Pancreas (tissue), 10 donors: ENCODE results near the gene PITPNM2. TPM values are rescaled to one million over a fixed set of nuclear protein-coding genes. Genes with fewer than 3 reads are reported as not detected.

Source experiments
- ATAC-seq, 4 donors: fragments of 200-7000 bp; cut with Tn5 transposase; one replicate each; pipeline versions ENCODE4 v1.8.0 to v1.9.1; 2020; ENCODE audit warnings: mild to moderate bottlenecking in 4 of 4, moderate library complexity in 4 of 4
- DNase-seq, 6 donors: peaks; one replicate each; pipeline ENCODE4 v3.0.0-alpha.2; 2020
- FAIRE-seq: peaks from 2 replicates; lab custom pipeline; 2012; peaks lifted over from hg19 to GRCh38; lab: Jason Lieb, UNC
- H3K27ac ChIP-seq, 4 donors: fragments of 200-600 bp; sonication (generic); 1 replicate in 3 of 4; 2 replicates in 1 of 4; pipeline versions ENCODE4 v1.5.0 to v1.8.0; 2020
- H3K27me3 ChIP-seq, 4 donors: fragments of 200-600 bp; one replicate each; pipeline ENCODE4 v1.8.0; 2021
- H3K36me3 ChIP-seq, 3 donors: fragments of 200-600 bp; sonication (generic) in 1 of 3; one replicate each; pipeline versions ENCODE4 v1.5.0 to v1.8.0; 2020 to 2021
- H3K4me1 ChIP-seq, 3 donors: fragments of 200-600 bp; one replicate each; pipeline ENCODE4 v1.8.0; 2021
- H3K4me3 ChIP-seq, 4 donors: fragments of 200-600 bp; sonication (generic) in 2 of 4; one replicate each; pipeline versions ENCODE4 v1.5.0 to v1.8.0; 2020 to 2021
- H3K9me3 ChIP-seq, 4 donors: fragments of 200-600 bp; one replicate each; pipeline ENCODE4 v1.8.0; 2021
- WGBS, 2 donors: extraction: QIAGEN DNeasy Blood & Tissue Kit; methylation state at CpG; one replicate each; pipeline ENCODE4 v1.1.7; 2013; 5-methylcytosine and 5-hydroxymethylcytosine counted together
- intact Hi-C, 3 donors: fragments of 100-400 bp; cut with DNase I; formaldehyde crosslinking; loops; one replicate each; pipeline versions ENCODE4 v1.11.1 to v1.14.2; 2022
- polyA plus RNA-seq, 2 donors: library from polyadenylated mRNA; stranded (reverse); fragments of 200-250 nt; gene quantifications; one replicate each; pipeline ENCODE4 v1.2.3, GENCODE V29; 2013
- total RNA-seq, 6 donors: library from RNA; stranded (reverse); fragmentation: NEBNext Ultra II Directional in 4 of 6; extraction: Animal tissue kit (Norgen Biotek cat#: 25700) in 4 of 6; gene quantifications; one replicate each; pipeline versions ENCODE4 v1.2.1 to v1.2.4, GENCODE V29; 2021 to 2023
- TF ChIP-seq, protein P1 (sequence below), 4 donors: fragments of 200-600 bp; sonication (generic) in 3 of 4; IDR thresholded peaks; one replicate each; pipeline versions ENCODE4 v1.5.0 to v1.8.0; 2021; ENCODE audit warnings: antibody characterized with exemption in 4 of 4
- donor health status: healthy with polysubstance abuse.
- donor health status: DM: no; HTN: no; CAD: no; lungs with moderate emphysema.
- donor health status: DM: no; HTN: no; CAD: no.
- donor health status: control.
- donor health status: control.
- donor health status: Bipolar disorder and iron deficiency.
- donor health status: DM: yes; HTN: yes; CAD: no.
- donor health status: DM: no; HTN: no; CAD: no.
- donor health status: DM: no; HTN: no; CAD: no.
- donor health status: DM: yes; HTN: yes; CAD: no.

Gene PITPNM2
- total RNA-seq, result 1 to 10 TPM; 4.4 to 9.8 (median 5.6) TPM
- polyA plus RNA-seq, result 10 to 100 TPM in 1 of 2 donors, 1 to 10 TPM in 1; 8.2 to 13.2 TPM

- H3K4me3 ChIP-seq, result peak within 1 kb of the TSS; percentile 56 to 86 (median 74)
- ATAC-seq, result peak; percentile 81 to 92 (median 84)
- WGBS, 2 donors, result 1% methylated on average over 40 to 119 of the region's 119 CpGs
- intact Hi-C loops, result no loop called here
- no peak for FAIRE-seq
- DNase-seq, result peak; percentile 43 to 87 (median 65)
- H3K36me3 ChIP-seq, result no peaks in the 10 kb centered on the region
- H3K9me3 ChIP-seq, result no peaks in the 10 kb centered on the region
- H3K27ac ChIP-seq, result peak within 1 kb of the TSS; percentile 64 to 85 (median 77)
- TF ChIP-seq, protein P1, sequence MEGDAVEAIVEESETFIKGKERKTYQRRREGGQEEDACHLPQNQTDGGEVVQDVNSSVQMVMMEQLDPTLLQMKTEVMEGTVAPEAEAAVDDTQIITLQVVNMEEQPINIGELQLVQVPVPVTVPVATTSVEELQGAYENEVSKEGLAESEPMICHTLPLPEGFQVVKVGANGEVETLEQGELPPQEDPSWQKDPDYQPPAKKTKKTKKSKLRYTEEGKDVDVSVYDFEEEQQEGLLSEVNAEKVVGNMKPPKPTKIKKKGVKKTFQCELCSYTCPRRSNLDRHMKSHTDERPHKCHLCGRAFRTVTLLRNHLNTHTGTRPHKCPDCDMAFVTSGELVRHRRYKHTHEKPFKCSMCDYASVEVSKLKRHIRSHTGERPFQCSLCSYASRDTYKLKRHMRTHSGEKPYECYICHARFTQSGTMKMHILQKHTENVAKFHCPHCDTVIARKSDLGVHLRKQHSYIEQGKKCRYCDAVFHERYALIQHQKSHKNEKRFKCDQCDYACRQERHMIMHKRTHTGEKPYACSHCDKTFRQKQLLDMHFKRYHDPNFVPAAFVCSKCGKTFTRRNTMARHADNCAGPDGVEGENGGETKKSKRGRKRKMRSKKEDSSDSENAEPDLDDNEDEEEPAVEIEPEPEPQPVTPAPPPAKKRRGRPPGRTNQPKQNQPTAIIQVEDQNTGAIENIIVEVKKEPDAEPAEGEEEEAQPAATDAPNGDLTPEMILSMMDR (IDR thresholded peaks at IDR 0.05), result no peak
- no peaks in the 10 kb centered on the region for H3K27me3 ChIP-seq
- peaks cover 0 to 11% (median 0%) of the 10 kb centered on the region in 3 donors for H3K4me1 ChIP-seq
These were observed at the start of gene PITPNM2 for GRCh38 chr12:123150744-123151456. Gene PITPNM2 (minus strand): TSS chr12:123151090. CDS start chr12:123034590, 116,500 bp downstream.

DNA sequence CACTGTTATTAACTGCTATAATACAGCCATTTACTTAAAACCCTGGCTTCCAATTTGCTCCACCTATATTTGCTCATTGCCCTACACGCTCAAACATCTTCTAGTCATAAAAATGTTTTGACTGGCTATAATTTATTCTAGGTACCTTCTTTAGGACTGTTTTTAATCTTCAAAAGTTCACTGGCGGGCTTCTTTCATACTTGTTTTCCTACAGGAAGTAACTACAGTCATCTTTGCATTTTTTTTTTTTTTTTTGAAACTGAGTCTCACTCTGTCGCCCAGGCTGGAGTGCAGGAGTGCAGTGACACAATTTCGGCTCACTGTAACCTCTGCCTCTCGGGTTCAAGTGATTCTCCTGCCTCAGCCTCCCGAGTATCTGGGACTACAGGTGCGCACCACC, 49.5 kb upstream of the PITPNM2 start:
- TF ChIP-seq, protein P1 (IDR thresholded peaks at IDR 0.05), result no peak
- Histone ChIP-seq H3K9me3 (no peaks in the 10 kb centered on the region), H3K4me1 (no peaks in the 10 kb centered on the region), H3K36me3 (no peaks in the 10 kb centered on the region), H3K27me3 (no peaks in the 10 kb centered on the region), H3K27ac (no peak overlapping the region), H3K4me3 (no peak overlapping the region)
- intact Hi-C loops, result no loop called here
- FAIRE-seq, result no peak
- ATAC-seq, result no peak
- no peak for DNase-seq
- 92 to 96% methylated on average over 7 of the region's 7 CpGs for WGBS, 2 donors

DNA sequence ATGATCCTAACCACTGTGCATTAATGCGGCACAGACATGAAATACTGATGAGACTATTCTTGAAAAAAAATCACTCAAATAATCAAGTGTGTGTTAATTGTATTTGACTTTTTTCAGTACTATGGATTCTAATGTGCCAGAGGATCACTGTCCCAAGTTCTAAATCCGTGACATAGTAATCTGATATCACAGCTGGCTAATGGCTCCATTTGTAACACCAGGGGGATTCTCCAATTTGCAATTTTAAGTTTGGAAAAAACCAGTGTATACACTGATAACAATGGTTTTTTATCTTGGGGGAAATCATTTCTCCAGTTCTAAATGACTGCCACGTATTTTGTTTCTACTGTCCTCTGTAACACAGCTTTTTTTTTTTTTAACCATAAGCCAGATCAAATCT, 49.0 kb upstream of the PITPNM2 start:
- Histone ChIP-seq H3K36me3 (no peaks in the 10 kb centered on the region), H3K4me3 (no peak overlapping the region), H3K4me1 (no peaks in the 10 kb centered on the region), H3K9me3 (no peaks in the 10 kb centered on the region), H3K27me3 (no peaks in the 10 kb centered on the region), H3K27ac (no peak overlapping the region)
- TF ChIP-seq, protein P1 (IDR thresholded peaks at IDR 0.05), result no peak
- intact Hi-C loops, result no loop called here
- ATAC-seq, result no peak
- WGBS, 2 donors, result 96 to 98% methylated on average over 3 of the region's 3 CpGs
- FAIRE-seq, result no peak
- no peak for DNase-seq

DNA sequence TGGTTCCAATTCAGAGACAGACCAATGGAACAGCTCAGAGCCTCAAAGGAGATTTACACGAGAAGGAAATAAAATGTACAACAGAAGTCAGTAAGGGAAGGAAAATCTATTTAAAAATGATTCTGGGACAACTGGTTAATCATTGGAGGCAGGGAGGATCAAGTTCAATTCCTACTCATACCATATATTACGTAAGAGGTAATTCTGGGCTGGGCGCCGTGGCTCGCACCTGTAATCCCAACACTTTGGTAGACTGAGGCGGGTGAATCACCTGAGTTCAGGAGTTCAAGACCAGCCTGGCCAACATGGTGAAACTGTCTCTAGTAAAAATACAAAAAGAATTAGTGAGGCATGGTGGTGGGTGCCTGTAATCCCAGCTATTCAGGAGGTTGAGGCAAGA, 36.7 kb upstream of the PITPNM2 start:
- no peak for ATAC-seq
- H3K27ac ChIP-seq, result no peak overlapping the region
- no peak for FAIRE-seq
- no peak for DNase-seq
- no peak overlapping the region for H3K4me3 ChIP-seq
- 98% methylated on average over 6 of the region's 6 CpGs for WGBS, 2 donors
- H3K4me1 ChIP-seq, result no peaks in the 10 kb centered on the region
- TF ChIP-seq, protein P1 (IDR thresholded peaks at IDR 0.05), result no peak
- intact Hi-C loops, result no loop called here
- H3K36me3 ChIP-seq, result no peaks in the 10 kb centered on the region
- H3K9me3 ChIP-seq, result no peaks in the 10 kb centered on the region
- no peaks in the 10 kb centered on the region for H3K27me3 ChIP-seq

DNA sequence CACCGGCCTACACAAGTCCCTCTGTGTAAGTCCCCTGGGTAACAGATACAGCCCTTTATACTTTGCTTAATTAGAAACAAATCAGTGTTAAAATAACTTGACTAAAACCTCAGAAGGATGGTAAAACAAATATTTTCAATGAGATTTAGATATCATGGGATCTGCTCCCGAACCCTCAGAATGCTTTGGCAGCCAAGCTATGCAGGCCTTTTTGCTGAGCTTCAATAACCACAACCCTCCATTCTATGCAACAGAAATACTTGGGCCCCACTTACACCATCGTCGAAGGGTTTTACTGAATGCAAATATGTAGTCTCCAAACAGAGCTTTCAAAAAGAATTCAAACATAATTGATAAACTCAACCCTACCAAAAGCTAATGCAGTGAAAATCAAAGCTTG, 29.3 kb upstream of the PITPNM2 start:
- WGBS, 2 donors, result 93 to 95% methylated on average over 4 of the region's 4 CpGs
- TF ChIP-seq, protein P1 (IDR thresholded peaks at IDR 0.05), result no peak
- no peaks in the 10 kb centered on the region for H3K36me3 ChIP-seq
- FAIRE-seq (no peak), ATAC-seq (no peak), DNase-seq (no peak)
- intact Hi-C loops, result no loop called here
- H3K27me3 ChIP-seq, result no peaks in the 10 kb centered on the region
- no peak overlapping the region for H3K27ac ChIP-seq
- no peaks in the 10 kb centered on the region for H3K9me3 ChIP-seq
- H3K4me1 ChIP-seq, result no peaks in the 10 kb centered on the region
- no peak overlapping the region for H3K4me3 ChIP-seq
